AG09319 (cell line): ENCODE results near the gene EHBP1L1.

ENCODE experiments used
- DNase-seq: peaks from one replicate; pipeline ENCODE4 v3.0.0-alpha.2; 2010; ENCODE audit warnings: low read depth; ENCODE audit errors: extremely low read depth
- CTCF ChIP-seq: IDR thresholded peaks from 2 replicates; pipeline ENCODE4 v1.5.1; 2011; ENCODE audit warnings: low read depth, mild to moderate bottlenecking, inconsistent platforms, low read length, moderate library complexity

Gene EHBP1L1

GRCh38 chr11:65548395-65548794, 27.5 kb upstream of the EHBP1L1 start:
- no peak for TF ChIP-seq CTCF
- DNase-seq: no peak

- DNase-seq: no peak
- TF ChIP-seq CTCF: no peak
These were observed 26.8 kb upstream of the EHBP1L1 start for GRCh38 chr11:65549096-65549495.

GRCh38 chr11:65551572-65552387, 24.1 kb upstream of the EHBP1L1 start:
- no peak for DNase-seq
- peak; percentile 36 for TF ChIP-seq CTCF

- no peak for DNase-seq
- no peak for TF ChIP-seq CTCF
These were observed 23.4 kb upstream of the EHBP1L1 start for GRCh38 chr11:65552388-65552951.

GRCh38 chr11:65553301-65554001, 22.4 kb upstream of the EHBP1L1 start:
- TF ChIP-seq CTCF: no peak
- DNase-seq: no peak

GRCh38 chr11:65554057-65554818, 21.6 kb upstream of the EHBP1L1 start:
- no peak for TF ChIP-seq CTCF
- no peak for DNase-seq
